ENCODE data around the gene RBL1. TPM values are rescaled to one million over a fixed set of nuclear protein-coding genes. Genes with fewer than 3 reads are reported as not detected.
"Not testable (repeated sequence)": the region's sequence is repeated elsewhere in the genome, so short reads cannot be mapped to it uniquely, and the experiment has no call there.

RBL1 gene
- 50.0 and 51.4 TPM in 2 replicates for total RNA-seq

DNA sequence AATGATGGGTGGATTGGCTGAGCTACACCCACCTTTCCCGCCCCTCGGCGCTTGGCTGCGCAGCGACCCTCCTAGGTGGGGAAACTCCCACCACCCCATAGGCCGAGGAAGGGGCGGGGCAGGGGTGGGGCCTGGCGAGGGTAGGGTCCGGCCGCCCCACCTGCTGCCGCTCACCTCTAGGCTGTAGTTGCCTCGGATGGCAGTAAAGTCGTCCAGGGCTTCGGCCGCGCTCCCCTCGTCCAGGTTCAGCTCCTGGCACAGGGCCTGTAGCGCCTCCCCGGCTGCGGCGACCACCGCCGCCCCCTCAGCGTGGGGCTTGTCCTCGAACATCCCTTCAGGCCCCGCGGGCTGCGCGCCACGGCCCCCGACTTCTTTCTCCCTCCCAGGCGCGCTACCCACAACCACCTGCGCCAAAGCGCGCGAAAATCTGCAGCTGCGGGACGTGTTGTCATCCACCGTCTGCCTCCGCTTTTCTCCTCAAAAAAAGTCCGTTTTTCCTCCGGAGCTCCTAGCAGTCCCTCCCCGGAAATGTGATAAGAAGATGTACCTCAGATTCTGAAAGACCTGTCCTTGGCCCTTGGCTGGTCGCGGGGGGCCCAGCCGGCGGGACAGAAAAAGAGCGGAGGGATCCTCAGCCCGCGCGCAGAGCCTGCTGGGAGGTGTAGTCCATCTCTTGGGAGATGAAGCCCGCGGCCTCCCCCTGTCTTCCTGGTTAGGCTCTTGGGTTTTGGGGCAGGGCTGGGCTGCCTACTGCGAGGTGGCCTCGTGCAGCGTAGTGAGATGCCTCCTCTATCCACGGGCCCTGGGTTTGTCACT is at the start of gene RBL1:
RBL1 (minus strand) TSS at position 399 of the 816 bp plus-strand sequence; CDS start at position 330, 69 bp downstream.
- intact Hi-C loops (cut with micrococcal nuclease), result loop anchor here (1.0 to 10.0 kb wide), 9 partner anchors 53 to 431 kb away; partner anchors contain the start of genes BLCAP, DSN1, NDRG3 and SAMHD1

DNA sequence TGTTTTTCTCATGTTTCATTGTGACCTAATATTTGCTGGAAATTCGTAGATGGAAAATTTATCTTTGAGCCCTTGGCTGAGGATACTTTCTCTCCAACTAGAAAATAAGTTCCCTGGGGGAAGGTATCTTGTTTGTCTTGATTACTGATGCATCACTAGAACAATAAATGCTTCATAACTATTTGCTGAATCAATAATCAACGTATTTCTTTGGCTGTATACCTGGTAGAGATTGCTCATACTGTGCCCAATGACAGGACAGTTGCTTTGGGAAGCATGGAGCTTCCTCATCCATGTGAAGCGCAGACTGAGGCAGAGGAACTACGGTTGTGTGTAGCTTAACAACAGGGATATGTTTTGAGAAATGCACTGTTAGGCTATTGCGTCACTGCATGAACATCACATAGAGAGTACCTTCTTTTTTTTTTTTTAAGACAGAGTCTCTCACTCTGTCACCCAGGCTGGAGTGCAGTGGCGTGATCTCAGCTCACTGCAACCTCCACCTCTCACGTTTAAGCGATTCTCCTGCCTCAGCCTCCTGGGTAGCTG is 49.1 kb upstream of the RBL1 start:
- intact Hi-C loops (cut with micrococcal nuclease), result no loop called here

DNA sequence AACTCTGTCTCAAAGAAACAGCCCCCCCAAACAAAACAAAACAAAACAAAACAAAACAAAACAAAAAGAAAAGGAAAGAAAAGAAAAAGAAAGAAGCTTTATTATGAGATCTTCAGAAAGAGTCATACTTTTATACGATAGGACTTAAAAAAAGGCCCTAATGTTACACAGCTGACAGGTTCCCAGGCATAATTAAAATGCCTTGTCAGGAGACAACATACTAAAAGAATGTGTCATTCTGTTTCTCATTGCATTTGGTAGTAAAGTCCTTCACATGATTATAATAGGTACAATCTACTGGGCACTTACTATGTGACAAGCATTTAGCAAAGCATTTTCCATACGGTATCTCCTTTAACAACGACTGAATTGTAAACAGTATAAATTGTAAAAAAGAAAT is 46.9 kb upstream of the RBL1 start:
- intact Hi-C loops (cut with micrococcal nuclease), result no loop called here

DNA sequence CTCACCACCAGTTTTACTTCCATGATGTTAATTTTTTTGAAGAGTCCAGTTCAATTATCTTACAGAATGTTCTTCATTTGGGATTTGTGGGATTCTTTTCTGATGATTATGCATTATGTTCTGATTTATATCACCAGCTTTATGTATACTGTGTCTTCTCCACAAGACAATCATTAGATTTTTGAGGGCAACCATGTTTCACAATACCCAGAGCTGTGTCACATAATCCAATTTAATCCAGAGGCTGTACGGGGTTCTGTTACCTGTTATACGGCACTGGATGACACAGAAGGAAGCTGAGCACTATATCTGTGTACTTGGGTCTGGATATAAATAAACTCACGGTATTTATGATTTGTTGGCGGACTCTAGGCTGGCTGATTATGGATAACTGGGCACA is 41.8 kb upstream of the RBL1 start:
- intact Hi-C loops (cut with micrococcal nuclease), result no loop called here

GRCh38 chr20:37133952-37134351 is 38.2 kb upstream of the RBL1 start:
- intact Hi-C loops (cut with micrococcal nuclease), result no loop called here

DNA sequence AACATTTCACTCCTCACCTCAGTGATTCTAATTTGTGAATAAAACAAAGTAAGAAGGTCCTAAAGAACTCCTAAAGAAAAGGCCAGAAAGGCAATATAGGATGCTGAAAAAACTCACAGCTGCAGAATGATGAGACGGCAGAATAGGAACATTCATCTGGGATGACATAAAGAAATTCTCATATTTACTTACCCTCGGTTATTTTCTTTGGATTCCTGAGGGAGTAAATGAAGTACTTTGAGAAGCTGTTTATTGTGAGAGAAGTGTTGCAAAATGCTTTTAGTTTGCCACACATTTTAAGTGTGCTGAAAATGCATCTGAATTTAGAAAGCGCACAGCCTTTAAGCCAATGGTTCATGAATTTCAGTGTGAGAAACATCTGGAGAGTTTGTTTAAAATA is 35.7 kb upstream of the RBL1 start:
- intact Hi-C loops (cut with micrococcal nuclease), result no loop called here

- intact Hi-C loops (cut with micrococcal nuclease), result no loop called here
Measured at GRCh38 chr20:37128803-37129202, 33.0 kb upstream of the RBL1 start.

DNA sequence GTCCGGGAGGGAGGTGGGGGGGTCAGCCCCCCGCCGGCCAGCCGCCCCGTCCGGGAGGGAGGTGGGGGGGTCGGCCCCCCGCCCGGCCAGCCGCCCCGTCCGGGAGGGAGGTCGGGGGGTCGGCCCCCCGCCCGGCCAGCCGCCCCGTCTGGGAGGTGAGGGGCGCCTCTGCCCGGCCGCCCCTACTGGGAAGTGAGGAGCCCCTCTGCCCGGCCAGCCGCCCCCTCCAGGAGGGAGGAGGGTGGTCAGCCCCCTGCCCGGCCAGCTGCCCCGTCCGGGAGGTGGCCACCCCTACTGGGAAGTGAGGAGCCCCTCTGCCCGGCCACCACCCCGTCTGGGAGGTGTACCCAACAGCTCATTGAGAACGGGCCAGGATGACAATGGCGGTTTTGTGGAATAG is 30.5 kb upstream of the RBL1 start:
- intact Hi-C loops (cut with micrococcal nuclease), result not testable (repeated sequence)

DNA sequence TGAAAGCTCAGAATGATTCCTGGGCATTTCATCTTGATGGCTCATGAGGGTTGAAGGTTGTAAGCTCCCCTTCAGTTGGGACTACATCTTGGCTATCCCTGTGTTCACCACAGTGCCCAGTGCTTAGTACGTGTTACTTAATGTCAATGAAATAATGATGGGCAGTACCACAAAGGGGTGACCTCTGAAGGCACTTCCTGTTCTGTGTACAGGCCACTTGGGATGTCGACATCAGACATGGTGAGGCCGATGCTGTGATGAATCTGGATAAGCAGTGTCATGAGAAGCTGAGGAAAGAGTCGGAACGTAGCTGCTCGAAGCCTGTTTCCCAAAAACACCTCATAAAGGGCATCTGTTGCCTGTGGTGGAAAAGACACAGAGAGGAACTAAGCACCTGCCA is 27.6 kb upstream of the RBL1 start:
- intact Hi-C loops (cut with micrococcal nuclease), result no loop called here

DNA sequence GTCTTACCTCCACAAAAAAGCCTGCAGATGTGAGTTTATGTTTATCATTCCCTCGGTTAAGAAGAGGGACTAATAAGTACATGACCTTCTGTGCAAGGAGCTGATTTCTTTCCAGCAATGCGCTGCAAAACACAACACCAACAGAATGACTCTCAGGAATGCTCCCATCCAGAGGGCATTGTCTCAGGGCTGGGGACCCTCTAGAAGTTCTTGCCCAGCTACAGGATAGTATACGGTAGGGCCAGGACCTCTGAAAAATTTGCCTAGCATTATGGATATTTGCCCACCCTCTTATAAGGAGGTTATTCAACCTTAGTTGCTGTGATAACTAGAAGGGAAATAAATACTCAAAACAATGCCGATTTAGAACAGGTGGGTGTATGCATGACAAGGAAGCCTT is 24.7 kb upstream of the RBL1 start:
- intact Hi-C loops (cut with micrococcal nuclease), result no loop called here

DNA sequence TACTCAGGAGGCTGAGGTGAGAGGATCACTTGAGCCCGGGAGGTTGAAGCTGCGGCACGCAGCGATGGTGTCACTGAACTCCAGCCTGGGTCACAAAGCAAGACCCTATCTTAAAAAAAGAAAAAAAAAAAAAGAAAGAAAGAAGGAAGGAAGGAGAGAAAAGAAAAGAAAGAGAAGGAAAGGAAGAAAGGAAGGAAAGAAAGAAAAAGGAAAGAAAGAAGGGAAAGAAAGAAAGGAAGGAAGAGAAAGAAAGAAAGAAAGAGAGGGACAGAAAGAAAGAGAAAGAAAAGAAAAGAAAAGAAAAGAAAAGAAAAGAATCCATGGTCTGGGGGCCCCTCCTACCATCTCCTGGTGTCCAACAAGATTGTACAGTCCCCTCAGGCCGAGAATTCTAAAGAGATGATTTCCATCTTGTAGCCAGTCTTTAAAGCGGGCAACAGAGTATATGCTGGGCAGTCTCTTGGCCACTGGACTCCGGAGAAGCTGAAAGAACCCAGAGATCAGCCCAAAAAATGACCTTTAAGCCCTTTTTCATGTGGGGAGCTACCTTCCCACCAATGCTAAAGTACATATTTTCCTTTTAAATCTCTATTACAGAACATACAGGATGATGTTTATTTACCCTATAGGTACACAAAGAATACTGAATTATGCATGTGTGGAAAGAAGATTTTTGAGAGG is 23.7 kb upstream of the RBL1 start:
- intact Hi-C loops (cut with micrococcal nuclease), result no loop called here

- intact Hi-C loops (cut with micrococcal nuclease), result no loop called here
Measured at GRCh38 chr20:37114012-37114411, 18.2 kb upstream of the RBL1 start.

GRCh38 chr20:37111926-37112455 is 16.2 kb upstream of the RBL1 start:
- intact Hi-C loops (cut with micrococcal nuclease), result no loop called here

DNA sequence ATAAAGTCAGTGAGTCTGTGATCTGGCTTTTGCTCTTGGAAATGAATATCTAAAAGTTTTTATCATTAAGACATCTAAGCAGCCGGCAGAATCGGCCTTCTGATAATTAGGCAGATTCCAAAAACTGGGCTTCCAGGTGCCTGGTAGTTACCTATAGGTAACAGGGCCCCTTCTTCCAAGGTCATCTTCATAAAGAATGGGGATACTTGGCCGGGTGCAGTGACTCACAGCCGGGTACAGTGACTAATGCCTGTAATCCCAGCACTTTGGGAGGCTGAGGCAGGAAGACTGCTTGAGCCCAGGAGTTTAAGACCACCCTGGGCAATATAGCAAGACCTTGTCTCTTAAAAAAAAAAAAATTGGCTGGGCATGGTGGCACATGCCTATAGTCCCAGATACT is 12.9 kb upstream of the RBL1 start:
- intact Hi-C loops (cut with micrococcal nuclease), result no loop called here

DNA sequence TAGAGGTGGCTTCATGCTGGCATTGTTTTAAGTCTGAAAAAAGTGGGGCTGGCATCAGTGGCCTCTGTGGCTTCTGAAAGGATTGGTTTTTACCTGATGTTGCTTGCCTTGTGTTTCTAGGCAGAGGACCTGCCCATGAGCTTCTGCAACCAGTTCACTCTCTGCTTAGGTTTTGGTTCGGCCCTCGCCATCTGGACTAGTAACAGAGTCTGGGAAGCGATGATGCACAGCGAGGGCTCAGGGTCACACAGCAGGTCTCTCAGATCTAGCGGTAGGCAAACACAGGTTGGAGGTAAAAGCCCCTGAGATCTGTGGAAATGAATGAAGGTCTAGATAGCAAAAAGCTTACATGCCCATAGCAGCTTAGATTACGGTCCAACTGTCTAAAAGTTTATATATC is 6.8 kb upstream of the RBL1 start:
- intact Hi-C loops (cut with micrococcal nuclease), result no loop called here

GRCh38 chr20:37096415-37097041 is 731 bp upstream of the RBL1 start:
- intact Hi-C loops (cut with micrococcal nuclease), result loop anchor here (1.0 to 10.0 kb wide), 5 partner anchors 81 to 349 kb away; partner anchors contain the start of genes DSN1 and NDRG3

DNA sequence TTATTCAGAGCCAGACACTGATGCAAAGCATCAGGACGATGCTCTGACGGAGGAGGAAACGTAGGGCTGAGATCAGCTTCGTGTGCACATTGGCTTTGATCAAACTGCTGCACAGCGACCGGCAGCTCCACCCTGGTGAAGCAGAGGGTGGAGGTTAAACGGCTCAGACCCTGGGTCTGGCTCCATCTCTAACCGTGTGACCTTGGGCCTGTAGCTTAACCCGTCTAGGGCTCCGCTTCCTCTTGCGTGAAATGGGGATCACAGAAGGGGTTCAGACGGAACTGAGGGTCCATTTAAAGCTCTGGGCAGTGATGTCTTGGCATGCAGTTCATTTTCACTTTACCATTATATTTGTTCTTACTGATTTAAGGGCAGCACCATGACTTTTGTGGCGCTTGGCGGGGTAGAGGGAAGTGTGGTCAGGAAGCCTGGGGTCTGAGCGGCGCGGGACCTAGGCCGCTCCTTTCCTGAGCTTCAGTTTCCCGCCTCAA is 644 bp downstream of the RBL1 start:
- intact Hi-C loops (cut with micrococcal nuclease), result loop anchor here (1.0 to 10.0 kb wide), 7 partner anchors 52 to 432 kb away; partner anchors contain the start of genes BLCAP, DSN1, NDRG3 and SAMHD1

GRCh38 chr20:37090407-37090806 is 5.4 kb downstream of the RBL1 start:
- intact Hi-C loops (cut with micrococcal nuclease), result loop anchor here (10.0 kb wide), 1 partner anchor 256 kb away; no protein-coding TSS in a partner anchor

DNA sequence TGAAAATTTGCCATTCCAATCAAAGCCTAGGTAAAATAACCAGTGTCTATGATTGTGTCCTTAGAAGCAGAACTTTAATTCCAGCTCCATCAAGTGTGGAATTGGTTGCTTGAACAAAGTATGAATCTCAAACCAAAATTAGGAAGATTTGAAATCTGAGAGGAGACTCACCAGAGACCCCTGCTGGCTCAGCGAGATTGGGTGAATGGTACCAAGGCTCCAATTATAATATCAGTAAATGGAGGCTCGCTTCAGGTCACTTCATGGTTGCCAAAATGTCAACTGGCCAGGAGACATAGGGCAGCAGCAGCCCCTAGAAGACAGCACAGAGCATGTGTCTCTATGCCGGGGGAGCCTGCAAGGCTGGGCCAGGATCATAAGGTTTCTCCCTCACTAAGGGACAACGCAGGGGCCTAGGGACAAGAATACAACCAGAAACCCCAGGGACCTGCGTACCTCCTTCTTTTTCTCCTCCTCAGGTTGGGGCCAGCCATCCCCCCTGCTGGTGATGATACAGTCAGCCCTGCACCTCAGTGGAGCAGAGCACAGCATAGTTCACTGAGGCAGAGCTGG is 14.0 kb downstream of the RBL1 start:
- intact Hi-C loops (cut with micrococcal nuclease), result loop anchor here (1.0 to 5.0 kb wide), 2 partner anchors 40 to 74 kb away; no protein-coding TSS in a partner anchor

GRCh38 chr20:37077009-37077408 is 18.8 kb downstream of the RBL1 start:
- intact Hi-C loops (cut with micrococcal nuclease), result no loop called here

Measured in T-helper 1 cell treated with Interleukin-12 subunit alpha and Interleukin-12 subunit beta and Interleukin-4 antibody, amounts not matched to agents 30 ng/mL and 1 ng/mL, for 36 hours (primary cell).